T-helper 1 cell treated with Interleukin-12 subunit alpha and Interleukin-12 subunit beta and Interleukin-4 antibody, amounts not matched to agents 30 μg/mL and 1 μg/mL, for 36 hours (primary cell): ENCODE results near the gene SARDH.

Source experiments
- H3K27ac Mint-ChIP-seq: one replicate; pipeline ENCODE4 v1.8.0; 2021; ENCODE audit warnings: mild to moderate bottlenecking, mixed read lengths
- H3K27me3 Mint-ChIP-seq: one replicate; pipeline ENCODE4 v1.8.0; 2021; ENCODE audit warnings: low read depth, mixed read lengths
- H3K36me3 Mint-ChIP-seq: one replicate; pipeline ENCODE4 v1.8.0; 2021; ENCODE audit warnings: low read depth, mixed read lengths
- H3K4me1 Mint-ChIP-seq: one replicate; pipeline ENCODE4 v1.8.0; 2021; ENCODE audit warnings: low read depth, mixed read lengths
- H3K4me3 Mint-ChIP-seq: one replicate; pipeline ENCODE4 v1.8.0; 2021; ENCODE audit warnings: mild to moderate bottlenecking, moderate library complexity, mixed read lengths
- H3K9me3 Mint-ChIP-seq: one replicate; pipeline ENCODE4 v1.8.0; 2021; ENCODE audit warnings: mixed read lengths

Gene SARDH

DNA sequence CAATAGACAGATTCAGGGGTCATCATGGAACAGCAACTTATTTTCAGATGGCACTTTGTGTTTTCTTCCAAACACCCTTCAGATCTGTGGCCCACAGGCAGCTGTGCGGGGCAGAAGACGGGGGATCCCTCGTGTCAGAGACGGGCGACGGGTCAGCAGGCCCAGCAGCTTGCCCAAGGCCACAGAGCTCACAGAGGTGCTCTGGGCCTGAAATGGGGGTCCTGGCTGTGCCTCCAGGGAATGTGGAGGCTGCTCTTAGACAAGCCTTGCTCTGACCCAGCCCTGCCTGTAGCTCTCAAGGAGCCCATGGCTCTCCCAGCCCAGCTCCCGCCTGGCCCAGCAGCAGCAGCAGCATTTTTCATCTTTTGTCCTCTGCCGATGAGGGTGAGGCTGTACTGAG is 40.9 kb upstream of the SARDH start:
- H3K27ac Mint-ChIP-seq: no peak overlapping the region
- H3K4me3 Mint-ChIP-seq: no peak overlapping the region
- peaks cover 1% of the 10 kb centered on the region for H3K36me3 Mint-ChIP-seq
- no peaks in the 10 kb centered on the region for H3K4me1 Mint-ChIP-seq
- no peaks in the 10 kb centered on the region for H3K27me3 Mint-ChIP-seq
- H3K9me3 Mint-ChIP-seq: peaks cover 2% of the 10 kb centered on the region

DNA sequence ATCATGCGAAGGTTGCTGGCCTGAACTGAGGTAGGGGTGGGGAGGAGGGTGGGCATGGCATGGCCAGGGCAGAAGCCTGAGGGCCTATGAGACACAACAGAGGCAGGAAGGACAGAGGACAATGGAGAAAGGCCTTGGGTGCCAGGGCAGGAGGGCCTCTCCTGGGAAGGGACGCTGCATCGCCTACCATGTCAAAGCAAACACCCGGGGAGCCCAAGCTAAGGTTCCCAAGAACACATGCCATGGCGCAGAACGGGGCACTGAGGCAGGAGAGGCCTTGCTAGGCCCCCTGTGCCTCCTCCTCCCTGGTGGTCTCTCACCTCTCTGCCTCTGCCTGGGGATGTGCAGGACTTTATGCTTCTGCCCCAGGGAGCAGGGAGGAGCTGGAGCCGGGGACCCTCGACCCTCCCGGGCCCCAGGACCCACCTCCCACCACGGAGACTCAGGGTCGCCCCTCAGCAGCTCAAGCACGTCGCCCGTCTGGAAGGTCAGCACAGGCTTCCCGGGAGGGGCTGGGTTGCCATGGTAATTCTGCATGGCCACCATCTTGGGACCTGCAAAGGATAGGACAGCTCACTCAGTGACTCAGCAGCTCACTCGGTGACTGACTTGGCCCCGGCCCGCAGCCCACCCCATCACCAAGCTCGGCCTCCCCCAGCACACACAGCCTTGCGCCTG is 40.3 kb upstream of the SARDH start:
- Mint-ChIP-seq H3K9me3 (peaks cover 3% of the 10 kb centered on the region), H3K27ac (no peak overlapping the region), H3K36me3 (peaks cover 1% of the 10 kb centered on the region), H3K4me1 (no peaks in the 10 kb centered on the region), H3K27me3 (no peaks in the 10 kb centered on the region), H3K4me3 (no peak overlapping the region)

DNA sequence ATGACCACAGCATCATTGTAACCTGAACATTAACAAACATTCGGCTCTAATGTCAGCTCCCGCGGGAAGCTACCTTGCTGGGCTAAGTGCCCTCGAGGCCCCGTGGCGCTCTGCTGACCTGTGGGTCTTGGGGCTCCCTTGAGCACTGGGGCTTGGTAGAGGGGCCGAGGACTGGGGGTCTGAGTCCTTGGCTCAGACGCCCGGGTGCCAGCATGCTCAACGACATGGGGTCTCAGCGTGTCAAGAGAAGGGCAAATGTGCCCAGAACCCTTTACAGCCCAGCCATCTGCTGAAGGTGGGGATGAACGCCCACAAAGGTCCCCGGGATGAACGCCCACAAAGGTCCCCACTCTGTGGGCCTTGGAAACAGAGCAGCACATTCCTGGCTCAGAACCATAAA is 39.7 kb upstream of the SARDH start:
- H3K9me3 Mint-ChIP-seq: peaks cover 3% of the 10 kb centered on the region
- no peak overlapping the region for H3K4me3 Mint-ChIP-seq
- H3K36me3 Mint-ChIP-seq: peaks cover 1% of the 10 kb centered on the region
- no peaks in the 10 kb centered on the region for H3K4me1 Mint-ChIP-seq
- H3K27me3 Mint-ChIP-seq: no peaks in the 10 kb centered on the region
- H3K27ac Mint-ChIP-seq: no peak overlapping the region

DNA sequence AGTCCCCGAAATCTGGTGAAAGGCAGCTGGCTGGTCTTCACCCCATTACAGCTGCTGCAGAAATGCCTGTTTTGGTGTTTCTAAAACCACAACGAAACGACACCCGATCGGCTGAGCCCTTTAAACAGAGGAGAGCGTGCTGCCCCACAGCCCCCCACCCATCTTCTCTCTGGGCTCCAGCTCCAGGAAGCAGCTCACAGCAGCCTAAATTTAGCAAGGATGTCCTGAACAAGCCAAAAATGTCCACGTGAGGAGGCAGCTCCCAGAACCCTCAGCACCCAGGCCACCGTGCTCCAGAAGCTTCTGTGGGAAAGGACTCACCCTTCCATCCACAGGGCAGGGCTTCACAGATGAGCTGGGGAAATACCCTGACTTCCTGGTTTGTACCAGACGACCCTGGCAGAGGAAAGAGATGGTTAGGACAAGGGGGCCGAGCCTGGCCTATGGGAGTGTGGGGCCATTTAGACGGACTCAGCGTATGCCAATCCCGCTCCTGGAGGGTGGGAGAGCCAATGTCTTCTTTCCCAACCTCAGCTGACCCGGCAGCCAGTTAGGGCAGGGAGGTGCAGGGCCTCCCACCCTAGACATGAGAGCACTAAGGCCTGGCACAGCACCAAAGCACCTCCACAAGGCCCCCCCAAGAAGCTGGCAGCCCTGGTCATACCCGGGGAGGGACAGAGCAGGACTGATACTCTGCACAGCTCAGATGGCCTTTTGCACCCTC is 39.1 kb upstream of the SARDH start:
- Mint-ChIP-seq H3K9me3 (peaks cover 3% of the 10 kb centered on the region), H3K36me3 (peaks cover 1% of the 10 kb centered on the region), H3K4me1 (no peaks in the 10 kb centered on the region), H3K4me3 (no peak overlapping the region), H3K27ac (no peak overlapping the region), H3K27me3 (no peaks in the 10 kb centered on the region)

DNA sequence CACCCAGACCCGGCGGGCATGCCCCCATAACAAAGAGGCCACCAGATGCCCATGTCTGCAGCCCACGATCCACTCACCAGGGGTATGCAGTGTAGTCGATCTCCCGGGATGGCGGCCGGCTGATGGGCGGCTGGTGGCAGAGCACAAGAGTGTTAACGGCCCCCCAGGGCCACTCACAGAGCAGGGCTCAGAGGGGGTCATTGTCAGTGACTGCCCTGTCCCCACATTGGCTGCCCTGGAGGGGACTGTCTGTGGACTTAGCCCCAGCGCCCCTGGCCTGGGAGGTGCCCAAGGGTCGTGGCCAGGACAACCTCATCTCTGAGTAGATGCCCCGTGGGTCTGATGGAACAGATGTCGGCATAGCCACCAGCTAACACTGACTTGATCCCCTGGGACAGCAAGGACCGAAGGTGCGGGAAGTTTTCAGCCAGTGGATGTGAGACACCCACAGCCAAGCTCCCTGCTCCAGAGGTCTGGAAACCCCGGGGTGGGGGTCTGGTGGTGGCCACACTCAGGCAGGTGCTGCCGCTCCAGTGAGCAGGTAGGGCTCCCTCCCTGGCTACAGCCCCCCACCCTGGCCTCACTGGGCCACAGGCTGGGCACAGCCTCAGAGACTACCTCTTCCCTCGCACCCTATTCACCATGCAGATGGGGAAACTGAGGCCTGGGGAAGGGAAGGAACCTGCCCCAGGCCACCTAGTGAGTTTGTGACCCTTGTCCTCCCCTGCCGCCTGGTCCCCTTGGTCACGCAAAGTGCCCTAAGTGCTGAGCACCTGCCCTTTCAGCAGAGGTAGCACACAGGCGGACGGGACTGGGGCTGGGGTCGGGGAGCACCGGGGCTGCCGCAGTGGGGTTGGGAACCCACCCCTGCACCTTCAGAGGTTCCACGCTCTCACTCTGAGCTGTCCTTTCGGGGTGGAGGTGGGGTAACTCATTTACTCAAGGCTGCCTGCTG is 38.1 kb upstream of the SARDH start:
- H3K27ac Mint-ChIP-seq: no peak overlapping the region
- peaks cover 1% of the 10 kb centered on the region for H3K36me3 Mint-ChIP-seq
- H3K4me3 Mint-ChIP-seq: no peak overlapping the region
- peaks cover 3% of the 10 kb centered on the region for H3K9me3 Mint-ChIP-seq
- no peaks in the 10 kb centered on the region for H3K4me1 Mint-ChIP-seq
- H3K27me3 Mint-ChIP-seq: no peaks in the 10 kb centered on the region

DNA sequence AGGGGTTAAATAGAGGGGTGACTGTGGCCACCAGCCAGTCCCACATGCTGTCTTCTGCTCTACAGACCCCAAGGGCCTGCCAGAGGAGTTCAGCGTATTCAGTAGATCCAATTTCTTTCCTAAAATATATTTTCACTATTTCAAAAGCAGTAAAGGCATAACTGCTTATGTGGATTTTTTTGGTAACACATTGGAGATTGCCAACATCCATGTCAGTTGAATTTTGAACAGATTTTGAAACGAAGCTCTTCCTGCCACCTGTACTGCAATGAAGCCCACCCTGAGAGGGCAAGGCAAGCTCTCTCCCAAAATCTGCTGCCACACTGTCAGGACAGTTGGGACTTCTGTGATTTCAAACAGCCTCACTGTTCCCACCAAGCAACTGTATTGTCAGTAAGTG is 37.1 kb upstream of the SARDH start:
- H3K9me3 Mint-ChIP-seq: peaks cover 3% of the 10 kb centered on the region
- no peak overlapping the region for H3K27ac Mint-ChIP-seq
- H3K36me3 Mint-ChIP-seq: peaks cover 1% of the 10 kb centered on the region
- no peaks in the 10 kb centered on the region for H3K27me3 Mint-ChIP-seq
- no peaks in the 10 kb centered on the region for H3K4me1 Mint-ChIP-seq
- no peak overlapping the region for H3K4me3 Mint-ChIP-seq

DNA sequence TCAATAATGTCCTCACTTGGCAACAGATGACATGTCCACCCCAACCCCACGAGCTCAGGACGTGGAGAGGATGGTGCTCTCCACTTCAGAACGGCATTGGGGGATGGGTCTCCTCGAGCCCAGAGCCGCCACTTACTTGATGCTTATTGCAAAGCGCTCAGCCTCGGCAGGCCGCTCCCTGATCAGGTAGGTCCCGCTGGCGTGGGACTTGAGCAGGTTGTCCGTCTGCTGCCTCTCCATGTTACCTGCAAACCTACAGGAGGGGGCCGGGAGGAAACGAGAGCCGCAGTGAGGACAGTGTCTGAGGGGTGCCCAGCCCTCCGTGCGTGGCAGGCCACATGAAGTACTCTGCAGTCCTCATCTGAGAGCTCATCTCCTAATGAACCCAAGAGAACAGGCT is 36.6 kb upstream of the SARDH start:
- peaks cover 3% of the 10 kb centered on the region for H3K9me3 Mint-ChIP-seq
- no peaks in the 10 kb centered on the region for H3K4me1 Mint-ChIP-seq
- no peak overlapping the region for H3K4me3 Mint-ChIP-seq
- peaks cover 1% of the 10 kb centered on the region for H3K36me3 Mint-ChIP-seq
- H3K27ac Mint-ChIP-seq: no peak overlapping the region
- no peaks in the 10 kb centered on the region for H3K27me3 Mint-ChIP-seq

DNA sequence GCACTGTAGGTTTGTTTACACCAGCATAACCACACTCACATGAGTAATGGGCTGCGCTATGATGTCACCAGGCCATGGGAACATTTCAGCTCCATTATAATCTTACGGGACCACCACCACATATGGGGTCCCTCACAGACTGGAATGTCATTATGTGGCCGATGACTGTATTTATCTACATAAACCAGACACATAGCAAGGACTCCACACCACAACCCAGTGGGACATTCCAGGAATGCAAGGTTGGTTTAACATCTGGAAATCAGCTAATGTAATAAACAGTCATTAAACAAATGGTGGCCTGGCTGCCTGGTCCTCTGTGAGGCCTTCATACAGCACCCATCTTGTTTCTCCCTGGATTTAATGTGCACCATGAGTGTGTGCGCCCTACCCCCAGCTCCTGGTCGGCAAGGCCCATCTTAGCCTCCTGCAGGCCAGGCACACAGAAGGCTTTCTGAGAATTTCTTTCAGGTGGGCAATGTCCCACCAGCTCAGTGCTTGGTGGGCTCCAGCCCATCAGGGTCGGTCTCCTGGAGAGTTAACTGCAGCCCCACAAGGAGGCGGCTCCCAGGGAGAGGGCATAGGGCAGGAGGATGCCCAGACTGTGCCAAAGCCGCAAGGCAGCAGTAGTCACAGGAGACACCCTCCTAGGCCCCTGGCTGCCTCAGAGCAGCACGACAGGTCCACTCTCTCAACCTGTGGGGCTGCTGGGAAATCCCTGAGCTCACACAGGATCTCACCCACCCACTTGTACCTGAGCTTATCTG is 35.9 kb upstream of the SARDH start:
- Mint-ChIP-seq H3K27ac (no peak overlapping the region), H3K4me3 (no peak overlapping the region), H3K36me3 (peaks cover 1% of the 10 kb centered on the region), H3K9me3 (peaks cover 3% of the 10 kb centered on the region), H3K4me1 (no peaks in the 10 kb centered on the region), H3K27me3 (no peaks in the 10 kb centered on the region)

DNA sequence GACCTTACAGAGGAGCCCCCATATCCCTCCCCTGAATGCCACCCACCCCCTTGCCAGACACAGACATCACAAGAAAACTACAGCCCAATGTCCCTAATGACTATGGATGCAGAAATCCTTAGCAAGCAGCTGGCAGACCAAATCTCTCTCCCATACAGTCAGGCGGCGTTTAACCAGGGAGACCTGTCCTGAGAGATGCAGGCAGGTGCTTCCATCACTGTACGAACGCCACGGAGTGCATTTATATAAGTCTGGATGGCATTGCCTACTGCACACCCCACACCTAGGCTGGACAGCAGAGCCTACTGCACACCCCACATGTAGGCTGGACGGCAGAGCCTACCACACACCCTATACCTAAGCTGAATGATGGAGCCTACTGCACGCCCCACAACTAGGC is 34.4 kb upstream of the SARDH start:
- Mint-ChIP-seq H3K27ac (no peak overlapping the region), H3K4me3 (no peak overlapping the region), H3K27me3 (no peaks in the 10 kb centered on the region), H3K9me3 (peaks cover 4% of the 10 kb centered on the region), H3K4me1 (no peaks in the 10 kb centered on the region), H3K36me3 (peaks cover 1% of the 10 kb centered on the region)

DNA sequence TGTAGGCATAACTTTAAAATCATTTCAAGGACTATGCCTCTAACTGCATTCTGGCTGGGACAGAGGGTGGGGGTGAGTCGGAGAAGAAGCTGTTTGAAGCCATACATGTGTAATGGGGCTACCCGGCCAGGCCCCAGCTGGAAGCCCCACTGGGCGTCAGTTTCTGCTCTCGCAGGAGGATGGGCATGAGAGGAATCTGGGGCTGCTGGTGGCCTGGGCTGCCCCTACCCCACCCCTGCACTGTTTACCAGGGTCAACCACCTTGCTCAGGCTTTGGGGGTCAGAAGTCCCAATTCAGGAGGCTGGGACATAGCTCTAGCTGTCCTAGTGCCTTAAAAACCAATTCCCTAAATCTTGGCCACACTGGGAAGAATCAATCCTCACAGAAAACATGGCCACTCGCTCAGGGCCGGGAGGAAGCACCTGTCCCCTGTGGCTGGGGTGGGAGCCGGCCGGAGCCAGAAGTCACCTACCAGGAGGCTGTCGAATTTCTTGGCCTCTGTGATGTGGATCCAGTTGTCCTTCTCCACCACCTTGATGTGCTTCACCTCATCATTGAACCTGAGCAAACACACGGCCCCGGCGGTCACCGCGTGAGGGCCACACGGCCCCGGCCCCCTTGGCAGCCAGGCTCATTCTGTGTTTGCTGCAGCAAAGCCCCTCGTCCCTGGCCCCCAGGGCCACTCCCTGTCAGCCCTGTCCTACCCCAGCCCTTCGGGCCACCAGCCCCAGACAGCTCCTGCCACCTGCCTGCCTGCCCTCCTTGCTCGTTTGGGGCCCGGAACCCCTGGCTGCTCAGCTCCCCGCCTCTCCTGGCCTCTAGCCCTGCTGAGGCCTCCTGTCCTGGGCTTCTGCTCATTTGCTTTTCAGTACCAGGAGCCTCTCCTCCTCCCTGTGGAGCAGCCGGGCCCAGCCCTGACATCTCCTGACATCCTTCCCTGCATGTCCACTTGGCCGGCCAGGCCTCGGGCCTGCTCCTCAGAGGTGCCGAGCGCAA is 33.6 kb upstream of the SARDH start:
- H3K4me3 Mint-ChIP-seq: no peak overlapping the region
- H3K4me1 Mint-ChIP-seq: no peaks in the 10 kb centered on the region
- H3K9me3 Mint-ChIP-seq: peaks cover 12% of the 10 kb centered on the region
- no peaks in the 10 kb centered on the region for H3K27me3 Mint-ChIP-seq
- no peak overlapping the region for H3K27ac Mint-ChIP-seq
- peaks cover 1% of the 10 kb centered on the region for H3K36me3 Mint-ChIP-seq

DNA sequence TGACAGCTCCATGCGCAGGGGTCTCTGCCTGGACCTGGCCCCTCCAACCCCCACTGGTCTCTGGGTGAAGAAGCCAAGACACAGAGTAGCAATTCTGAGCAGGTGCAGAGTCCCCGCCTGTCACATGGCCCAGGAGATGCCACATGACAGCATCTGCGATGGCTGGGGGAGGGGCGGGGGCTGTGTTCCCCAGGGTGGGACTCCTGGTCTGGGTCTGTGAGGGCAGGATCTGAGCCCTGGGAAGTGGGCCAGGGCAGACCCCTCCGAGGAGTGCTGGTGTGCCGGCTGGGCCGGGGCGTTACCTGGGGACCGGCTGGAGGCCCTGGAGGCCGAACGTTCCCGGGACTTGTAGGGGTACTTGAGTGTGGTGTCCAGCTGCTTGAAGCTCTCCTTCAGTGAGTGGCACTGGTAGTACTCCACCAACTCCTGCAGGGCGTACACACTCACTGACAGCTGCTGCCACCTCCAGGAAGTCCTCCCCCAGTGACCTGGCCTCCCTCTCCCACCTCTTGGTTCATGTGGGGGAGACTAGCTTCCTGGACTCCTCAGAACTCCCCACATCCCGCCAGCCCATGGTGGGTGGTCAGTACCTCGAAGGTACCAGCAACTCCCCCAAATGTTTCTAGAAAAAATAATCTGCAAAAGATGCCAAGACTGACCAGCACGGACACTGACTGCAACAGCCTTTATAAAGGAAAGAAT is 32.1 kb upstream of the SARDH start:
- H3K36me3 Mint-ChIP-seq: no peaks in the 10 kb centered on the region
- H3K27me3 Mint-ChIP-seq: no peaks in the 10 kb centered on the region
- no peak overlapping the region for H3K27ac Mint-ChIP-seq
- peaks cover 23% of the 10 kb centered on the region for H3K9me3 Mint-ChIP-seq
- no peaks in the 10 kb centered on the region for H3K4me1 Mint-ChIP-seq
- no peak overlapping the region for H3K4me3 Mint-ChIP-seq

DNA sequence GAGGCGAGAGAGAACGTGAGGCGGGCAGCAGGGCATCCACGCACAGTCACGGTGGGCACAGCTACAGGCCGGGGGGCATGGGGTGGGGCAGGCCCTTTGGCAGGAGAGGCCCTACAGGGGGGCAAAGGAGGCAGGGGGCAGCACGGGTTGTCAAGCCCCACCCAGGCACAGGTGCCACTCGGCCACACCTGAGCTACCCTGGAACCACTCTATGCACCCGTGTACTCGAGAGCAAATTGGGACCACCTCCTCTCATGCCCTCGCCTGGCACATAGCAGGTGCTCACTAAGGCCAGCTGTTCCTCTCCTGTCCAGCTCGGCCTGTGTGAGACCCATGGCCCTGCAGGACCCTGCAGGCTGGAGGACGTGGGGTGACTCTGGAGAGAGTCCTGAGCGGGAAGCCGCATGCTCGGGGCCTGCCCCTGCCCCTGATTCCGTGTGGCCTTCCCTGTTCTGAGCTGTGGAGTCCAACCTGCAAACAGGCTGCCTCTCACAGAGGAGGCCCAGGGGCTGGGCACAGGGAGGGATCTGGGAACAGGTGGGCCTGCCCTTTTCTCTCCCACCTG is 31.4 kb upstream of the SARDH start:
- Mint-ChIP-seq H3K9me3 (peaks cover 25% of the 10 kb centered on the region), H3K27me3 (no peaks in the 10 kb centered on the region), H3K4me1 (no peaks in the 10 kb centered on the region), H3K27ac (no peak overlapping the region), H3K4me3 (no peak overlapping the region), H3K36me3 (no peaks in the 10 kb centered on the region)
